Measurements from ENCODE around the gene PPIE.
A peak's percentile ranks its signal among the peaks of the same experiment; 100 is the strongest.

Gene PPIE

DNA sequence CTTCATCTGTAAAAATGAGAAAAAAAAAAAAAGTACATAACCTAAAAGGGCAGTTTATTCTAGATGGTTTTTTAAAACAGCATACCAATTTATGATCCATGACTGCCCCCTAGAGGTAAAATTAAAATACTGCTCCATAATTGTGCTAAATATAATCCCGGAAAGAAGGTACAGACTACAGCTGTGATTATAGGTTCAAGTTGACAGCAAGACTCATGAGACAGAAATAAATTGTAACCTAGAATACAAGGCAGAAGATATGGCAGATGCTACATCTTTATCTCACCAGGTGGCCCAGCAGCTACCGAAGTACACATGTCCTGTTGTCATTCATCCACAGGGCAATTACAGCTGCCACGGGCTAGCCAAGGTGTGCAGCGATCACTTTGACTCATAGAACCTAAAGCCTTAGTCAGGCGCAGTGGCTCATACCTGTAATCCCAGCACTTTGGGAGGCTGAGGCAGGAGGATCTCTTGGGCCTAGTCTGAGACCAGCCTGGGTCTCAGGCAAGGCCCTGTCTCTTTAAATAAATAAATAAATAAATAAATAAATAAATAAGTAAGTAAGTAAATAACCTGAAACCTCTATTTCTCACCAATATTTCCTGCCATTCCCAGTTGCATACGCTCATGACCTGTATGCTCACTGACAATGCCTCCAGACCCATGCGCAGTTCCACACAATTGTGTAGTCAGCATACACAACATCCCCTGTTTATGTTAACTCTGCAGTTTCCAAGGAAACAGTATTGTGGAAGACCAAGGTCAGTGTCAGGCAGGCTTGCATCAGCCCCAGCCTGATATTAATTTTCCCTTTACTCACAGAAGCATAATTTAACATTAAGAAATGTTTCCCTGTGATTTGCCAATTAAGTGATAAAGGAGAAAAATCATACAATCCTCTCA, 18.3 kb upstream of the PPIE start:
- H3K4me3 ChIP-seq (ENCODE audit: low read length), result peak overlapping the region; percentile 34
- no peaks in the 10 kb centered on the region for H3K79me2 ChIP-seq (ENCODE audit: low read length)
- no peaks in the 10 kb centered on the region for H3K9me3 ChIP-seq (ENCODE audit: insufficient read depth, low read length)
- no peaks in the 10 kb centered on the region for H3K4me1 ChIP-seq (ENCODE audit: low read length)
- H3K27me3 ChIP-seq (ENCODE audit: low read depth, low read length), result peaks cover 15% of the 10 kb centered on the region
- no peak overlapping the region for H3K9ac ChIP-seq (ENCODE audit: low read length)
- H3K4me2 ChIP-seq (ENCODE audit: low read length), result peak overlapping the region; percentile 62
- TF ChIP-seq, protein P1, sequence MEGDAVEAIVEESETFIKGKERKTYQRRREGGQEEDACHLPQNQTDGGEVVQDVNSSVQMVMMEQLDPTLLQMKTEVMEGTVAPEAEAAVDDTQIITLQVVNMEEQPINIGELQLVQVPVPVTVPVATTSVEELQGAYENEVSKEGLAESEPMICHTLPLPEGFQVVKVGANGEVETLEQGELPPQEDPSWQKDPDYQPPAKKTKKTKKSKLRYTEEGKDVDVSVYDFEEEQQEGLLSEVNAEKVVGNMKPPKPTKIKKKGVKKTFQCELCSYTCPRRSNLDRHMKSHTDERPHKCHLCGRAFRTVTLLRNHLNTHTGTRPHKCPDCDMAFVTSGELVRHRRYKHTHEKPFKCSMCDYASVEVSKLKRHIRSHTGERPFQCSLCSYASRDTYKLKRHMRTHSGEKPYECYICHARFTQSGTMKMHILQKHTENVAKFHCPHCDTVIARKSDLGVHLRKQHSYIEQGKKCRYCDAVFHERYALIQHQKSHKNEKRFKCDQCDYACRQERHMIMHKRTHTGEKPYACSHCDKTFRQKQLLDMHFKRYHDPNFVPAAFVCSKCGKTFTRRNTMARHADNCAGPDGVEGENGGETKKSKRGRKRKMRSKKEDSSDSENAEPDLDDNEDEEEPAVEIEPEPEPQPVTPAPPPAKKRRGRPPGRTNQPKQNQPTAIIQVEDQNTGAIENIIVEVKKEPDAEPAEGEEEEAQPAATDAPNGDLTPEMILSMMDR (IDR thresholded peaks at IDR 0.05; ENCODE audit: low read depth, low read length), result peak; percentile 62
- TF ChIP-seq EZH2phosphoT487 (IDR thresholded peaks at IDR 0.05; ENCODE audit: low read depth), result no peak
- no peaks in the 10 kb centered on the region for H3K36me3 ChIP-seq (replicated peaks; ENCODE audit: low read depth, low read length)
- no peak overlapping the region for H2AFZ ChIP-seq (ENCODE audit: low read depth, low read length)
- no peak overlapping the region for H3K27ac ChIP-seq (ENCODE audit: low read length)
- H4K20me1 ChIP-seq (ENCODE audit: insufficient read depth, low read length), result no peaks in the 10 kb centered on the region

DNA sequence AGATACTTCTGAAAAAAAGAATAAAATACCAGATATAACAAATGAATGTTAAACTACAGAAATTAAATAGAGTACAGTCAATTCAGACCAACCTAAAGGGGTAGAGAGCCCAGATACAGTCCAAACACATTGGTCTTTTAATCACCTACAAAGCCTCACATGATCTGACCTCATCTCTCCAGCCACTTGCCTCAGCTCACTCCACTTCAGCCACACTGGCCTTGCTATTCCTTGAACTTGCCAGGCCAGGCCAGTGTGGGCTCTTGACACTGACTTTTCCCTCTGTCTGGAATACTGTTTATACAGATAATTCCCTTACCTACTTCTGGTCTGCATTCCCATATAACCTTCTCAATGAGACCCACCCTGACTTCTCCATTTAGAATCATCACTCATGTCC, 17.0 kb upstream of the PPIE start:
- H3K9ac ChIP-seq (ENCODE audit: low read length), result no peak overlapping the region
- no peaks in the 10 kb centered on the region for H3K4me1 ChIP-seq (ENCODE audit: low read length)
- peaks cover 15% of the 10 kb centered on the region for H3K27me3 ChIP-seq (ENCODE audit: low read depth, low read length)
- H3K9me3 ChIP-seq (ENCODE audit: insufficient read depth, low read length), result no peaks in the 10 kb centered on the region
- no peak overlapping the region for H3K4me2 ChIP-seq (ENCODE audit: low read length)
- TF ChIP-seq, protein P1 (IDR thresholded peaks at IDR 0.05; ENCODE audit: low read depth, low read length), result no peak
- no peak for TF ChIP-seq EZH2phosphoT487 (IDR thresholded peaks at IDR 0.05; ENCODE audit: low read depth)
- no peaks in the 10 kb centered on the region for H3K36me3 ChIP-seq (replicated peaks; ENCODE audit: low read depth, low read length)
- H3K27ac ChIP-seq (ENCODE audit: low read length), result no peak overlapping the region
- no peak overlapping the region for H3K4me3 ChIP-seq (ENCODE audit: low read length)
- no peaks in the 10 kb centered on the region for H4K20me1 ChIP-seq (ENCODE audit: insufficient read depth, low read length)
- H3K79me2 ChIP-seq (ENCODE audit: low read length), result no peaks in the 10 kb centered on the region
- no peak overlapping the region for H2AFZ ChIP-seq (ENCODE audit: low read depth, low read length)

DNA sequence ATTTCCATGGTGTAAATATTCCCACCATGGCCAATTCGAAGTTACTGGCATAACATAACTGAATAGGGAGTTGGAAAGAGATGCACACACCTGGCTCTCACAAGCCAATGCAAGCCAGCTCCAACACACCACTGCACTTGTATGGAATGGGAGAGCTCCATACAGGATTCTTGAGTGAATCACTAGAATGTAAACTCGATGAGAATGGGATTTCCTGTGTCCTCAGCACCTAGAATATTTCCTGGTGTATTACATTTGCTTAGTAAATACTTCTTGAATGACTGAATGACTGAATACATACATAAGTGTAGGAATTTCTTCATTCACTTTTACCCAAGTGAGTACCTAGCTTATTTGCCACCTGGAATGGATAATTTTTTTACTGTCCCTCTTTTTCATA, 16.2 kb upstream of the PPIE start:
- no peak overlapping the region for H3K4me2 ChIP-seq (ENCODE audit: low read length)
- no peaks in the 10 kb centered on the region for H3K79me2 ChIP-seq (ENCODE audit: low read length)
- H2AFZ ChIP-seq (ENCODE audit: low read depth, low read length), result no peak overlapping the region
- H3K27ac ChIP-seq (ENCODE audit: low read length), result no peak overlapping the region
- no peak overlapping the region for H3K9ac ChIP-seq (ENCODE audit: low read length)
- TF ChIP-seq, protein P1 (IDR thresholded peaks at IDR 0.05; ENCODE audit: low read depth, low read length), result no peak
- no peak for TF ChIP-seq EZH2phosphoT487 (IDR thresholded peaks at IDR 0.05; ENCODE audit: low read depth)
- no peak overlapping the region for H3K4me3 ChIP-seq (ENCODE audit: low read length)
- no peaks in the 10 kb centered on the region for H3K36me3 ChIP-seq (replicated peaks; ENCODE audit: low read depth, low read length)
- H3K27me3 ChIP-seq (ENCODE audit: low read depth, low read length), result peaks cover 8% of the 10 kb centered on the region; the same call in 1 of the 2 replicates
- H4K20me1 ChIP-seq (ENCODE audit: insufficient read depth, low read length), result no peaks in the 10 kb centered on the region
- H3K9me3 ChIP-seq (ENCODE audit: insufficient read depth, low read length), result no peaks in the 10 kb centered on the region
- H3K4me1 ChIP-seq (ENCODE audit: low read length), result peaks cover 7% of the 10 kb centered on the region

DNA sequence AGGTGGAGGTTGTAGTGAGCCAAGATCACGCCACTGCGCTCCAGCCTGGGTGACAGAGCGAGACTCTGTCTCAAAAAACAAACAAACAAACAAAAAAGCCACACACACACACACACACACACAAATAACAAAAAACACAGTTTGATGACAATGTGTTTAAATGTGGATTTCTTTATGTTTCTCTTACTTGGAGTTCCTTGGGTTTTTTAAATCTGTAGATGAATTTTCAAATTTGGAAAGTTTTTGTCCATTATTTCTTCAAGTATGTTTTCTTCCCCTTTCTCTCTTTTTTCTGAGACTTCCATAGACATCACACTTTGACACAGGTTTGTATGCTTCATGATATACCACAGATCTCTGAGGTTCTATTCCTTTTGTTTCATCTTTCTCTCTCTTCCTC, 12.1 kb upstream of the PPIE start:
- H3K27ac ChIP-seq (ENCODE audit: low read length), result no peak overlapping the region
- H3K9me3 ChIP-seq (ENCODE audit: insufficient read depth, low read length), result no peaks in the 10 kb centered on the region
- H4K20me1 ChIP-seq (ENCODE audit: insufficient read depth, low read length), result no peaks in the 10 kb centered on the region
- no peak overlapping the region for H3K4me3 ChIP-seq (ENCODE audit: low read length)
- peaks cover 5% of the 10 kb centered on the region; the same call in 1 of the 2 replicates for H3K27me3 ChIP-seq (ENCODE audit: low read depth, low read length)
- H3K79me2 ChIP-seq (ENCODE audit: low read length), result no peaks in the 10 kb centered on the region
- no peak for TF ChIP-seq EZH2phosphoT487 (IDR thresholded peaks at IDR 0.05; ENCODE audit: low read depth)
- TF ChIP-seq, protein P1 (IDR thresholded peaks at IDR 0.05; ENCODE audit: low read depth, low read length), result no peak
- no peak overlapping the region for H3K4me2 ChIP-seq (ENCODE audit: low read length)
- H2AFZ ChIP-seq (ENCODE audit: low read depth, low read length), result no peak overlapping the region
- no peak overlapping the region for H3K9ac ChIP-seq (ENCODE audit: low read length)
- peaks cover 10% of the 10 kb centered on the region for H3K4me1 ChIP-seq (ENCODE audit: low read length)
- no peaks in the 10 kb centered on the region for H3K36me3 ChIP-seq (replicated peaks; ENCODE audit: low read depth, low read length)
